Measurements from ENCODE around the gene MTHFD2. TPM values are rescaled to one million over a fixed set of nuclear protein-coding genes. Genes with fewer than 3 reads are reported as not detected.

MTHFD2 gene
- total and polyA plus RNA-seq, 2 of the 8 experiments (the other 6 are each of a cell fraction or from before 2014, with no cell fraction given), result 99.5 to 291 TPM

GRCh38 chr2:74178211-74179062, 20.0 kb upstream of the MTHFD2 start, which contains the start of gene MOB1A (continued):
- TF ChIP-seq CHD7 (IDR thresholded peaks at IDR 0.05; ENCODE audit: insufficient replicate concordance, low read length) (no peak), HDAC2 (IDR thresholded peaks at IDR 0.05; ENCODE audit: borderline replicate concordance in 1 of 2, low read depth in 2 of 2, low read length in 2 of 2) (no peak), TEAD4 (IDR thresholded peaks at IDR 0.05; ENCODE audit: low read depth, low read length) (no peak), NRF1 (IDR thresholded peaks at IDR 0.05; ENCODE audit: low read depth, low read length) (0 out of 2 replicates have a peak, but pooled peaks have one; percentile 13), SUZ12 (IDR thresholded peaks at IDR 0.05; ENCODE audit: low read length) (no peak), BACH1 (IDR thresholded peaks at IDR 0.05; ENCODE audit: low read length) (no peak), POLR2A (IDR thresholded peaks at IDR 0.05; ENCODE audit: control extremely low read depth in 1 of 2, low read depth in 2 of 2, low read length in 2 of 2) (peak; percentile 92 to 95), YY1 (IDR thresholded peaks at IDR 0.05; ENCODE audit: low read depth, low read length) (no peak), MAFK (IDR thresholded peaks at IDR 0.05; ENCODE audit: low read depth, low read length) (no peak), KDM5A (IDR thresholded peaks at IDR 0.05; ENCODE audit: low read length) (no peak), TCF12 (IDR thresholded peaks at IDR 0.05; ENCODE audit: low read depth, low read length) (no peak)
